Adrenal gland (tissue), 12 donors: Measurements from ENCODE around the gene STN1. TPM values are rescaled to one million over a fixed set of nuclear protein-coding genes. Genes with fewer than 3 reads are reported as not detected.

Experiments
- DNase-seq, 7 donors: peaks; one replicate each; pipeline ENCODE4 v3.0.0-alpha.2; 2019 to 2020
- H3K27ac ChIP-seq, 5 donors: fragments of 200-600 bp; sonication (generic) in 4 of 5; 1 replicate in 3 of 5; 2 replicates in 2 of 5; pipeline versions ENCODE4 v1.5.1 to v1.8.0; 2016 to 2020; ENCODE audit warnings: mild to moderate bottlenecking in 1 of 5
- H3K27me3 ChIP-seq: fragments of 200-600 bp; 2 replicates; pipeline ENCODE4 v1.8.0; 2021
- H3K36me3 ChIP-seq, 2 donors: fragments of 200-600 bp; replicated peaks in 1 of 2; 1 replicate in 1 of 2; 2 replicates in 1 of 2; pipeline versions ENCODE4 v1.5.1 to v1.8.0; 2018 to 2022
- H3K4me1 ChIP-seq, 2 donors: fragments of 200-600 bp; replicated peaks in 1 of 2; 1 replicate in 1 of 2; 2 replicates in 1 of 2; pipeline versions ENCODE4 v1.5.1 to v1.8.0; 2018 to 2021
- H3K4me3 ChIP-seq, 4 donors: fragments of 200-600 bp; sonication (generic) in 3 of 4; one replicate each; pipeline ENCODE4 v1.5.1; 2016 to 2018
- H3K9me3 ChIP-seq, 3 donors: fragments of 200-600 bp; sonication (generic) in 1 of 3; replicated peaks in 1 of 3; 1 replicate in 2 of 3; 2 replicates in 1 of 3; pipeline versions ENCODE4 v1.5.1 to v1.8.0; 2016 to 2021
- CTCF ChIP-seq, 6 experiments: fragments of 450-650 bp in 4 of 6; fragments of 200-600 bp in 2 of 6; sonication (generic) in 1 of 6; IDR thresholded peaks; 1 replicate in 5 of 6; 2 replicates in 1 of 6; pipeline versions ENCODE4 v1.5.1 to v1.8.0; 2016 to 2021; ENCODE audit warnings: antibody characterized with exemption in 6 of 6, mild to moderate bottlenecking in 2 of 6, moderate library complexity in 1 of 6
- POLR2A ChIP-seq, 2 donors: fragments of 450-650 bp; IDR thresholded peaks; one replicate each; pipeline ENCODE4 v1.6.1; 2017; ENCODE audit warnings: antibody characterized with exemption in 2 of 2, mild to moderate bottlenecking in 2 of 2, moderate library complexity in 1 of 2
- WGBS, 4 donors: extraction: QIAGEN DNeasy Blood & Tissue Kit in 2 of 4; methylation state at CpG; one replicate each; pipeline versions ENCODE4 v1.1.5 to v1.1.7; 2013 to 2017; 5-methylcytosine and 5-hydroxymethylcytosine counted together
- intact Hi-C, 2 donors: fragments of 100-400 bp; cut with DNase I; formaldehyde crosslinking; loops; one replicate each; pipeline versions ENCODE4 v1.14.1 to v1.15.0; 2022 to 2023
- polyA plus RNA-seq, 3 donors: library from polyadenylated mRNA; stranded (reverse); fragments of 200-250 nt in 2 of 3; fragments of 350-450 nt in 1 of 3; fragmentation: Illumina TruSeq in 1 of 3; extraction: RNeasy Lipid Tissue Mini Kit (QIAGEN cat#74804) in 1 of 3; gene quantifications; one replicate each; pipeline ENCODE4 v1.2.3, GENCODE V29; 2013 to 2014
- total RNA-seq, 9 donors: library from RNA; depleted of rRNA in 4 of 9; stranded (reverse); fragments of >200 nt in 4 of 9; fragments of 120-200 nt in 1 of 9; fragmentation: NEBNext Ultra II Directional in 1 of 9; extraction: Animal tissue kit (Norgen Biotek cat#: 25700) in 1 of 9; gene quantifications; one replicate each; pipeline versions ENCODE4 v1.1.0 to v1.2.4, GENCODE V29; 2013 to 2023
- donor health status: healthy with polysubstance abuse.
- donor health status: Bipolar disorder and iron deficiency.
- donor health status: DM: yes; HTN: yes; CAD: no.
- donor health status: DM: no; HTN: no; CAD: no.
- donor health status: DM: no; HTN: no; CAD: no.
- donor health status: DM: yes; HTN: yes; CAD: no.

The STN1 gene
- total and polyA plus RNA-seq, 12 donors = 14.8 to 73.6 (median 36.2) TPM

- peak in 4 of 7 donors; percentile 33 to 74 (median 50) for DNase-seq
- Histone ChIP-seq H3K27ac (peak overlapping the region in 2 of 5 donors; percentile 2 to 79), H3K4me1 (peaks cover 0 to 11% of the 10 kb centered on the region in 2 donors), H3K27me3 (no peaks in the 10 kb centered on the region), H3K9me3 (no peaks in the 10 kb centered on the region), H3K4me3 (no peak overlapping the region), H3K36me3 (no peaks in the 10 kb centered on the region)
- TF ChIP-seq POLR2A (IDR thresholded peaks at IDR 0.05) (no peak), CTCF (IDR thresholded peaks at IDR 0.05) (no peak)
- intact Hi-C loops = no loop called here
- WGBS, 4 donors = 64 to 74% (median 70%) methylated on average over 16 to 20 of the region's 20 CpGs
Observed at GRCh38 chr10:103835096-103836050, 82.6 kb downstream of the STN1 start.

DNA sequence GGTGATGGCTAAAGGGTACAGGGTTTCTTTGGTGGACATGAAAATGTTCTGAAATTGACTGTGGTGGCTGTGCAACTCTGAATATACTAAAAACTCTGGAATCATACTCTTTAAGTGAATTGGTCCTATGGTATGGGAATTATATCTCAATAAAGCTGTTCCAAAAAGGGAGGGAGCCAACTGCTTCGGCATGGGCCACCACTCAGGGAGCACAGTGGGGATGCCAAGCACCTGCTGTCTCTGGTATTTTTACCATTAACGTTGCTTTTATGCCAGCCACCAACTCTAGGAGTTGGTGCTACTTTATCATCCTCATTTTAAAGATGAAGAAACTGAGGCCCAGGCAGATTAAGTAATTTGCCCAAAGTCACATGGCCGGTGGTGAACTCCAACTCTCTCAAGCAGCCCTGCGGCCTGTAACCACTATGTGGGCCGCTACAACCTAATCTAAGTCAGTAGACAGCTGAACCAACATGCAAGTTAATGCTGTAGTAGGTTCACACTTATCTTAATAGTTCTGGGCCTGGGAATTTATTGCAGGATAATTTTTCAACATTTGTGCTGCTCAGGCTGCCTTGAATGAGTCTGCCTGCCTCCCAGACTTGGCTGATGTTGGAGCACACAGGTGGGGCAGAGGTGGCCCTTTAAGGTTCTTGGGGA lies 83.4 kb downstream of the STN1 start:
- Histone ChIP-seq H3K36me3 (no peaks in the 10 kb centered on the region), H3K27ac (peak overlapping the region in 3 of 5 donors; percentile 9 to 79 (median 65)), H3K4me1 (peaks cover 0 to 11% of the 10 kb centered on the region in 2 donors), H3K4me3 (no peak overlapping the region), H3K27me3 (no peaks in the 10 kb centered on the region), H3K9me3 (no peaks in the 10 kb centered on the region)
- intact Hi-C loops = no loop called here
- TF ChIP-seq CTCF (IDR thresholded peaks at IDR 0.05) = no peak
- no peak for TF ChIP-seq POLR2A (IDR thresholded peaks at IDR 0.05)
- no peak for DNase-seq
- 50 to 72% (median 64%) methylated on average over 2 to 5 of the region's 5 CpGs for WGBS, 4 donors

DNA sequence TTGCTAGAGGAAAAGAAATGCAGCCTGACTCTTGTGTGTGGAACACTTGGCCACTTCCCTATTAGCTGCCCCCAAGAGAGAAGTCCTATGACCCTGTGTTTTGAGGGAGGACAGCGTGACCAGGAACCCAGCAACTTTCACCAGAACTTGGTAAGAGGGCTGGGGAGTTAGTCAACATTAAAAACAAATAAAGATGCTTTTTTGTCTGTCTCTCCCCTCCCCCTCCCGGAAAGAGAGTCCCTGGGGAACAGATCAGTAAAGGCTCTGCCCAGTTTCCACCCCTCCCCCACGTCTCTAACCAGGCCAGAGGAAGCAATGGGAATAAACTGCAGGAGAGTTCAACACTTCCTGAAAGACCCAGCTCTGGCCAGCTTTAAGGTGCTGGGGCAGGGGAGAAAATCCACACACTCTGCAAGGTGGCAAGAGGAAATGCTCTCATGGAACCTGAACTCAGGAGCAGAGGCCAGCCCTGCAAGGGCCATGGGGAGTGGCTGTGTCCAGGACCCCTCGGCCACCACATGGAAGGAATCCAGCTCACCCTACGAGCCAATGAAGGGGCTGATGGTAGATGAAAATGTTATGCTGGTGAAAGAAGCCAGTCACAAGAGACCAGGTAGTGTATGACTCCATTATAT lies 84.1 kb downstream of the STN1 start:
- WGBS, 4 donors = 50 to 58% (median 54%) methylated on average over 5 of the region's 5 CpGs

More for the DNA sequence above, 84.1 kb downstream of the STN1 start:
- no peak overlapping the region for H3K4me3 ChIP-seq
- peaks cover 0 to 11% of the 10 kb centered on the region in 2 donors for H3K4me1 ChIP-seq
- peak overlapping the region in 4 of 5 donors; percentile 9 to 79 (median 43) for H3K27ac ChIP-seq
- no peaks in the 10 kb centered on the region for H3K9me3 ChIP-seq
- intact Hi-C loops = no loop called here
- peak; percentile 55 to 83 (median 68) for DNase-seq
- TF ChIP-seq CTCF (IDR thresholded peaks at IDR 0.05) (no peak), POLR2A (IDR thresholded peaks at IDR 0.05) (no peak)
- H3K36me3 ChIP-seq = no peaks in the 10 kb centered on the region
- H3K27me3 ChIP-seq = no peaks in the 10 kb centered on the region
